ENCODE results near the gene BCAS3. TPM values are rescaled to one million over a fixed set of nuclear protein-coding genes. Genes with fewer than 3 reads are reported as not detected.

The BCAS3 gene
- total RNA-seq, 1 donor from 2014 or later, result 75.9 TPM

DNA sequence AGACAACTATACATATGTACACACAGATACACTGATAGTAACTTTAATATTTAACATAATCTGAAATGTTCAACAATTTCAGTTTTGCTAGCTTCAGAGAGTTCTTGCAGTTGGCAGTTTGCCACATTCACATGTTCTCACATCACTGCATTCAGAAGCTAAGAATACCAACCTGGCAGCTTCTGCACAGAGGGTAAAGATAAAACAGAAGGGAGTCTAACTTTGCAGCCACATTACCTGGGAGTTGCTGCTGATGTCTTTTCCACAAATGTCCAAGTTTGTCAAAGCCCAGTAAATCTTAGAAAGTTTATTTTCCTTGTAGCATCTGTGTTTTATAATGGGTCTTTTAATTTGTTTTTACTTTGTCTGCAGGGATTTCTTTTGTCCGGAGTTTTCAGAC, 332.0 kb downstream of the BCAS3 start:
- intact Hi-C loops (cut with DNase I), result no loop called here
- H3K4me1 ChIP-seq, result no peaks in the 10 kb centered on the region
- TF ChIP-seq, protein P1, sequence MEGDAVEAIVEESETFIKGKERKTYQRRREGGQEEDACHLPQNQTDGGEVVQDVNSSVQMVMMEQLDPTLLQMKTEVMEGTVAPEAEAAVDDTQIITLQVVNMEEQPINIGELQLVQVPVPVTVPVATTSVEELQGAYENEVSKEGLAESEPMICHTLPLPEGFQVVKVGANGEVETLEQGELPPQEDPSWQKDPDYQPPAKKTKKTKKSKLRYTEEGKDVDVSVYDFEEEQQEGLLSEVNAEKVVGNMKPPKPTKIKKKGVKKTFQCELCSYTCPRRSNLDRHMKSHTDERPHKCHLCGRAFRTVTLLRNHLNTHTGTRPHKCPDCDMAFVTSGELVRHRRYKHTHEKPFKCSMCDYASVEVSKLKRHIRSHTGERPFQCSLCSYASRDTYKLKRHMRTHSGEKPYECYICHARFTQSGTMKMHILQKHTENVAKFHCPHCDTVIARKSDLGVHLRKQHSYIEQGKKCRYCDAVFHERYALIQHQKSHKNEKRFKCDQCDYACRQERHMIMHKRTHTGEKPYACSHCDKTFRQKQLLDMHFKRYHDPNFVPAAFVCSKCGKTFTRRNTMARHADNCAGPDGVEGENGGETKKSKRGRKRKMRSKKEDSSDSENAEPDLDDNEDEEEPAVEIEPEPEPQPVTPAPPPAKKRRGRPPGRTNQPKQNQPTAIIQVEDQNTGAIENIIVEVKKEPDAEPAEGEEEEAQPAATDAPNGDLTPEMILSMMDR (IDR thresholded peaks at IDR 0.05), result no peak

DNA sequence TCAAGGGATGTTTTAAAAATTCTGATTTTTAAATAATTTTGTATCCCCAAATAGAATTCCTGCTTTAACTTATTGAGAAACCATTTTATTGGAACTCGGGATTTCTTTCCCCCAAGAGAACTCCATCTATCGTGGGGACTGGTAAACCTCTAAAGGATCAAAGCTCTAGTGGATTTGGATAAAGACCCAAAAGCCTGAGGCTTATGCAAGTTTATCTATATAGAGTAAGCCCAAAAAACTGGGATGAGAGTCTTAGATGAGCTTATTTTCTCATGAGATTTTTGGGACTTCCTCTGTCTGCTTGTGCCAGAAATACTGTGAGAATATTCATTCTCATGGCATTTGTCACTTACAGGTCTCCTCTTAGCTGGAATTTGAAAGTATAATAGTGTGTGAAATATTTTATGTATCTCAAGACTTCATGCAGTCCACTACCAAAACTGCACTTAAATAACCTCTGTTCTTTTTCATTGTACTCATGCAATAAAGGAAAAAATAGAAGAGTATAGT, 333.1 kb downstream of the BCAS3 start:
- TF ChIP-seq, protein P1 (IDR thresholded peaks at IDR 0.05), result no peak
- Histone ChIP-seq H3K9me3 (no peaks in the 10 kb centered on the region), H3K4me3 (no peak overlapping the region), H3K36me3 (no peaks in the 10 kb centered on the region), H3K4me1 (no peaks in the 10 kb centered on the region), H3K27ac (no peak overlapping the region), H3K27me3 (no peaks in the 10 kb centered on the region)
- intact Hi-C loops (cut with DNase I), result no loop called here
- DNase-seq (ENCODE audit: low spot score in 2 of 2), result no peak

More for the DNA sequence above, 332.0 kb downstream of the BCAS3 start:
- H3K9me3 ChIP-seq, result no peaks in the 10 kb centered on the region
- no peak overlapping the region for H3K4me3 ChIP-seq
- no peak for DNase-seq (ENCODE audit: low spot score in 2 of 2)
- H3K36me3 ChIP-seq, result no peaks in the 10 kb centered on the region
- H3K27me3 ChIP-seq, result no peaks in the 10 kb centered on the region
- H3K27ac ChIP-seq, result no peak overlapping the region

DNA sequence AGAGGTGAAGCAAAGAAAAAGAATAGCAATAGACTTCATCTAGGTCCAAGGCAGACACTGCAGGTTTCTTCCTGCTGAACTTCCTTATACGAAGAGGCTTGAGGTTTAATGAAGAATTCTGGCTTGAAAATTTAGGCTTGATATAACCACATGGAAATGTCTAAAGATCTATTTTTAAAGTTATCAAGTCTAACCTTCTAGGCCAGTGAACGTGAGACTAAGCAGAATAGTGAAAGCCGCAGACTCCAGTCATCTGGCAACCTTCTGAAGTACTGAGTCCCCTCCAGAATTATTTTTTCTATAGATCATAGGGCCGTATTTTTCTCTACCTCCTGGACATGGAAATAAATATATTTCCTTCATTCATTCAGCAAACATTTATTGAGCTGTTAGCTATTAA, 333.6 kb downstream of the BCAS3 start:
- H3K36me3 ChIP-seq, result no peaks in the 10 kb centered on the region
- H3K27me3 ChIP-seq, result no peaks in the 10 kb centered on the region
- H3K4me1 ChIP-seq, result no peaks in the 10 kb centered on the region
- H3K27ac ChIP-seq, result no peak overlapping the region
- TF ChIP-seq, protein P1 (IDR thresholded peaks at IDR 0.05), result no peak
- H3K4me3 ChIP-seq, result no peak overlapping the region
- intact Hi-C loops (cut with DNase I), result no loop called here
- no peak for DNase-seq (ENCODE audit: low spot score in 2 of 2)
- H3K9me3 ChIP-seq, result no peaks in the 10 kb centered on the region

DNA sequence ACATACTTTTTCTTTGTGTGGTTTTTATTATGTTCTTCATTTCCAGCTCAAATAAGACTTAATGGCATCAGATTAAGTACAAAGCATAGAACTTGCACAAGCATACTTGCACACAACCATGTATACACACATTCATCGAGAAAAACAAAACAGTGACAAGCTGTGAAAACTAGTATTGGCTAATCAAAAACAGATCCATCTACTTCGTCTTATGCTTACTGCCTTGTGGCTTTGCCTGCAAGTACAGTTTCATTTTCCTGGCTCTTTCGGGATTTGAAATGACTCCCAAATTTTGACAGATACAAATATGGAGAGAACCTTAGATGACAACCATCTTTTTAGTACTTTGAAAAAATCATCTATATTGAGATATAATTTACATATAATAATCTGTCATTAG, 338.3 kb downstream of the BCAS3 start:
- no peak for DNase-seq (ENCODE audit: low spot score in 2 of 2)
- Histone ChIP-seq H3K27me3 (no peaks in the 10 kb centered on the region), H3K4me3 (no peak overlapping the region), H3K4me1 (no peaks in the 10 kb centered on the region), H3K27ac (no peak overlapping the region), H3K9me3 (no peaks in the 10 kb centered on the region), H3K36me3 (no peaks in the 10 kb centered on the region)
- intact Hi-C loops (cut with DNase I), result no loop called here
- TF ChIP-seq, protein P1 (IDR thresholded peaks at IDR 0.05), result no peak

DNA sequence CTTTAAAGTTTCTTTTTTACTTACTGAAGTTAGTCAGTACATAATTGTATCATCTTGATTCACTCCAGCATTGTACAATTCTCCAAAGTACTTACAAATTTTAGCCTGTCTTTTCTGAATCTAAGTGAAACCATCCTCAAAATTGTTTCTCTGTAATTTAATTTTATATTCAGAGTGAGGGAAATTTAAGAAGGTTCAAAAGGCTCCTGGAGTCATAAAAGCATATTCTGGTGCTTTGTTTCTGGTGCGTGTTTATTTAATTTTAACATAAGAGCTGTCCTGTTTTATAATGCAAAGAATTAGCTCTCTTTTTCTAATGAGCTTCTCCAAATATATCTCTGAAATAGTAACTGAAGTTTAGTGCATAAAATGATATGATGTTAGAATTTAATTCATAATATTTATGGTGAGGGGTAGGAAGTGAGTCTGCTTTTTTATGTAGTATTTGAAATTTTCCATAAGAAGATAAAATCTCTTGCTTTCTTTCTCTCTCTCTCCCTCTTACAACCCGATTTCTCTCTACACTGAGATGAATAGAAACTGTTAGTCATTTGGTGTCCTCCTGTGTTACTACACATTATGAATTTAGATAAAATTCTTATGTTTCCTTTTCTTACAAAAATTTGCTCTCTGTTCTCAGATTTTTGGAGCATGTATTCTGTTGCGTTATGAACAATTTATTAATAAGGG, 339.8 kb downstream of the BCAS3 start:
- no peak overlapping the region for H3K4me3 ChIP-seq
- H3K4me1 ChIP-seq, result no peaks in the 10 kb centered on the region
- intact Hi-C loops (cut with DNase I), result no loop called here
- no peaks in the 10 kb centered on the region for H3K27me3 ChIP-seq
- TF ChIP-seq, protein P1 (IDR thresholded peaks at IDR 0.05), result no peak
- H3K36me3 ChIP-seq, result no peaks in the 10 kb centered on the region
- no peaks in the 10 kb centered on the region for H3K9me3 ChIP-seq
- H3K27ac ChIP-seq, result no peak overlapping the region
- no peak for DNase-seq (ENCODE audit: low spot score in 2 of 2)
